Tibial nerve (tissue), 4 donors: ENCODE results near the gene TLR3.
"Not testable (repeated sequence)": the region's sequence is repeated elsewhere in the genome, so short reads cannot be mapped to it uniquely, and the experiment has no call there.

Experiments
- CTCF ChIP-seq, 5 experiments: fragments of 200-600 bp in 3 of 5; fragments of 450-650 bp in 2 of 5; sonication (generic) in 3 of 5; IDR thresholded peaks; one replicate each; pipeline ENCODE4 v1.5.1; 2016 to 2019; ENCODE audit warnings: antibody characterized with exemption in 5 of 5, mild to moderate bottlenecking in 3 of 5, moderate library complexity in 2 of 5
- EP300 ChIP-seq, 2 donors: sonication (generic); formaldehyde crosslinking; IDR thresholded peaks; one replicate each; pipeline ENCODE4 v1.6.1; 2017; ENCODE audit warnings: antibody characterized with exemption in 2 of 2, mild to moderate bottlenecking in 1 of 2
- POLR2A ChIP-seq, 2 donors: fragments of 450-650 bp; IDR thresholded peaks; one replicate each; pipeline ENCODE4 v1.6.1; 2017; ENCODE audit warnings: antibody characterized with exemption in 2 of 2, mild to moderate bottlenecking in 2 of 2, moderate library complexity in 2 of 2

- TF ChIP-seq CTCF, POLR2A, EP300 (IDR thresholded peaks at IDR 0.05): not testable (repeated sequence)
Measured at GRCh38 chr4:186050135-186050534, 18.8 kb upstream of the TLR3 start.
